CD4-positive, alpha-beta T cell treated with Interleukin-15 for 1 hour (primary cell): ENCODE measurements around the gene BBS10.
"Not testable (repeated sequence)": the region's sequence is repeated elsewhere in the genome, so short reads cannot be mapped to it uniquely, and the experiment has no call there.

Source experiments
- DNase-seq: peaks from one replicate; pipeline ENCODE4 v3.0.0-alpha.2; 2020

BBS10 gene

GRCh38 chr12:76329159-76329558, 19.1 kb downstream of the BBS10 start:
- no peak for DNase-seq

GRCh38 chr12:76319595-76320319, 28.5 kb downstream of the BBS10 start:
- DNase-seq, result not testable (repeated sequence)

GRCh38 chr12:76318773-76319594, 29.2 kb downstream of the BBS10 start:
- DNase-seq, result no peak

- no peak for DNase-seq
Measured at GRCh38 chr12:76317976-76318375, 30.2 kb downstream of the BBS10 start.

GRCh38 chr12:76316468-76316867, 31.7 kb downstream of the BBS10 start:
- no peak for DNase-seq

GRCh38 chr12:76313299-76313698, 34.9 kb downstream of the BBS10 start:
- no peak for DNase-seq

- DNase-seq, result no peak
Measured at GRCh38 chr12:76312315-76312714, 35.9 kb downstream of the BBS10 start.

- no peak for DNase-seq
Measured at GRCh38 chr12:76311796-76312195, 36.4 kb downstream of the BBS10 start.

GRCh38 chr12:76310110-76310509, 38.1 kb downstream of the BBS10 start:
- no peak for DNase-seq

GRCh38 chr12:76308866-76309265, 39.3 kb downstream of the BBS10 start:
- no peak for DNase-seq

- DNase-seq, result no peak
Measured at GRCh38 chr12:76307083-76307482, 41.1 kb downstream of the BBS10 start.

- DNase-seq, result no peak
Measured at GRCh38 chr12:76303989-76304460, 44.2 kb downstream of the BBS10 start.

GRCh38 chr12:76303365-76303764, 44.9 kb downstream of the BBS10 start:
- no peak for DNase-seq

- DNase-seq, result no peak
Measured at GRCh38 chr12:76300297-76300665, 47.9 kb downstream of the BBS10 start.

GRCh38 chr12:76299536-76300296, 48.5 kb downstream of the BBS10 start:
- no peak for DNase-seq
